Colonic mucosa (tissue), 4 donors: ENCODE results near the gene VPS9D1. TPM values are rescaled to one million over a fixed set of nuclear protein-coding genes. Genes with fewer than 3 reads are reported as not detected.
"Not testable (repeated sequence)": the region's sequence is repeated elsewhere in the genome, so short reads cannot be mapped to it uniquely, and the experiment has no call there.

Experiments
- DNase-seq: peaks from one replicate; pipeline ENCODE4 v3.0.0-alpha.2; 2020
- H3K27ac ChIP-seq: fragments of 200-600 bp; one replicate; pipeline ENCODE4 v1.8.0; 2021
- H3K27me3 ChIP-seq: fragments of 200-600 bp; one replicate; pipeline ENCODE4 v1.8.0; 2021
- H3K36me3 ChIP-seq: fragments of 200-600 bp; one replicate; pipeline ENCODE4 v1.8.0; 2021
- H3K4me1 ChIP-seq: fragments of 200-600 bp; one replicate; pipeline ENCODE4 v1.8.0; 2021; ENCODE audit warnings: mild to moderate bottlenecking
- H3K4me3 ChIP-seq: fragments of 200-600 bp; one replicate; pipeline ENCODE4 v1.8.0; 2021
- H3K9ac ChIP-seq, 2 donors: one replicate each; pipeline ENCODE4 v1.7.0; 2013; ENCODE audit warnings: control low read depth in 2 of 2, low read depth in 2 of 2, low read length in 2 of 2
- H3K9me3 ChIP-seq: fragments of 200-600 bp; one replicate; pipeline ENCODE4 v1.8.0; 2021
- CTCF ChIP-seq: fragments of 200-600 bp; IDR thresholded peaks from one replicate; pipeline ENCODE4 v1.8.0; 2022; ENCODE audit warnings: antibody characterized with exemption, mild to moderate bottlenecking
- intact Hi-C: fragments of 100-400 bp; cut with DNase I; formaldehyde crosslinking; loops from one replicate; pipeline ENCODE4 v1.14.1; 2022
- total RNA-seq, 2 donors: library from RNA; stranded (reverse); fragmentation: NEBNext Ultra II Directional in 1 of 2; extraction: Animal tissue kit (Norgen Biotek cat#: 25700) in 1 of 2; gene quantifications; one replicate each; pipeline ENCODE4 v1.2.1, GENCODE V29; 2021
- donor health status: healthy.
- donor health status: DM: no; HTN: no; CAD: no.
- donor health status: DM: no; HTN: no; CAD: no.

The VPS9D1 gene
- total RNA-seq, 2 donors from 2014 or later: 11.9 to 12.7 TPM

- H3K9ac ChIP-seq: peak overlapping the region; percentile 84 to 96
- no peak for TF ChIP-seq CTCF
- intact Hi-C loops: no loop called here
Measured at GRCh38 chr16:89700649-89701424, 19.9 kb downstream of the VPS9D1 start.

GRCh38 chr16:89700100-89700648 is 20.5 kb downstream of the VPS9D1 start:
- Histone ChIP-seq H3K4me1 (peaks cover 8% of the 10 kb centered on the region), H3K27me3 (no peaks in the 10 kb centered on the region), H3K27ac (peak overlapping the region; percentile 89), H3K36me3 (no peaks in the 10 kb centered on the region), H3K9me3 (no peaks in the 10 kb centered on the region), H3K9ac (peak overlapping the region; percentile 84 to 96), H3K4me3 (peak overlapping the region; percentile 61)
- intact Hi-C loops: no loop called here
- peak; percentile 100 for DNase-seq
- peak; percentile 76 for TF ChIP-seq CTCF

More at GRCh38 chr16:89700649-89701424, 19.9 kb downstream of the VPS9D1 start:
- Histone ChIP-seq H3K36me3 (no peaks in the 10 kb centered on the region), H3K4me1 (peaks cover 8% of the 10 kb centered on the region), H3K27ac (peak overlapping the region; percentile 89), H3K27me3 (no peaks in the 10 kb centered on the region), H3K4me3 (peak overlapping the region; percentile 61), H3K9me3 (no peaks in the 10 kb centered on the region)
- peak; percentile 70 for DNase-seq

GRCh38 chr16:89699629-89700099 is 21.0 kb downstream of the VPS9D1 start:
- peak overlapping the region in 1 of 2 donors; percentile 46 for H3K9ac ChIP-seq
- H3K27me3 ChIP-seq, H3K9me3 ChIP-seq, H3K36me3 ChIP-seq, intact Hi-C loops, H3K4me1 ChIP-seq, DNase-seq: not testable (repeated sequence)
- H3K4me3 ChIP-seq: peak overlapping the region; percentile 10
- peak overlapping the region; percentile 28 for H3K27ac ChIP-seq

GRCh38 chr16:89698717-89699116 is 22.0 kb downstream of the VPS9D1 start:
- H3K27ac ChIP-seq, intact Hi-C loops, DNase-seq, H3K27me3 ChIP-seq, H3K9ac ChIP-seq, H3K9me3 ChIP-seq, H3K4me3 ChIP-seq, H3K36me3 ChIP-seq, H3K4me1 ChIP-seq: not testable (repeated sequence)

- peaks cover 8% of the 10 kb centered on the region for H3K4me1 ChIP-seq
- no peak overlapping the region for H3K4me3 ChIP-seq
- no peak overlapping the region for H3K9ac ChIP-seq
- H3K27ac ChIP-seq: no peak overlapping the region
- intact Hi-C loops: no loop called here
- no peaks in the 10 kb centered on the region for H3K27me3 ChIP-seq
- TF ChIP-seq CTCF: no peak
- H3K9me3 ChIP-seq: no peaks in the 10 kb centered on the region
- peak; percentile 22 for DNase-seq
- peaks cover 4% of the 10 kb centered on the region for H3K36me3 ChIP-seq
Measured at GRCh38 chr16:89697616-89698331, 22.9 kb downstream of the VPS9D1 start.

GRCh38 chr16:89697161-89697615 is 23.5 kb downstream of the VPS9D1 start:
- intact Hi-C loops: no loop called here
- H3K27me3 ChIP-seq: no peaks in the 10 kb centered on the region
- H3K4me3 ChIP-seq: no peak overlapping the region
- H3K4me1 ChIP-seq: peaks cover 8% of the 10 kb centered on the region
- no peak overlapping the region for H3K27ac ChIP-seq
- DNase-seq: no peak
- no peak for TF ChIP-seq CTCF
- no peaks in the 10 kb centered on the region for H3K9me3 ChIP-seq
- H3K9ac ChIP-seq: no peak overlapping the region
- H3K36me3 ChIP-seq: peaks cover 7% of the 10 kb centered on the region
